NB4 (cell line): Measurements from ENCODE around the gene ATXN2.

ENCODE experiments used
- DNase-seq: peaks from one replicate; pipeline ENCODE4 v3.0.0; 2010; ENCODE audit warnings: low read depth
- H3K4me3 ChIP-seq: one replicate; pipeline ENCODE4 v1.5.1; 2011; ENCODE audit warnings: mild to moderate bottlenecking, low read depth, low read length, moderate library complexity
- MYC ChIP-seq: IDR thresholded peaks from 2 replicates; pipeline ENCODE4 v1.6.1; 2011; ENCODE audit warnings: low read depth, low read length
- POLR2A ChIP-seq: IDR thresholded peaks from 2 replicates; pipeline ENCODE4 v1.6.1; 2011; ENCODE audit warnings: mild to moderate bottlenecking; ENCODE audit not compliant: insufficient read length; ENCODE audit errors: extremely low read depth
- TF ChIP-seq, protein P1 (sequence below): IDR thresholded peaks from 2 replicates; pipeline ENCODE4 v1.6.1; 2011; ENCODE audit warnings: low read depth, low read length
- TF ChIP-seq, protein P2 (sequence below): IDR thresholded peaks from one replicate; pipeline ENCODE4 v1.5.1; 2012; ENCODE audit warnings: low read depth, low read length

Gene ATXN2

DNA sequence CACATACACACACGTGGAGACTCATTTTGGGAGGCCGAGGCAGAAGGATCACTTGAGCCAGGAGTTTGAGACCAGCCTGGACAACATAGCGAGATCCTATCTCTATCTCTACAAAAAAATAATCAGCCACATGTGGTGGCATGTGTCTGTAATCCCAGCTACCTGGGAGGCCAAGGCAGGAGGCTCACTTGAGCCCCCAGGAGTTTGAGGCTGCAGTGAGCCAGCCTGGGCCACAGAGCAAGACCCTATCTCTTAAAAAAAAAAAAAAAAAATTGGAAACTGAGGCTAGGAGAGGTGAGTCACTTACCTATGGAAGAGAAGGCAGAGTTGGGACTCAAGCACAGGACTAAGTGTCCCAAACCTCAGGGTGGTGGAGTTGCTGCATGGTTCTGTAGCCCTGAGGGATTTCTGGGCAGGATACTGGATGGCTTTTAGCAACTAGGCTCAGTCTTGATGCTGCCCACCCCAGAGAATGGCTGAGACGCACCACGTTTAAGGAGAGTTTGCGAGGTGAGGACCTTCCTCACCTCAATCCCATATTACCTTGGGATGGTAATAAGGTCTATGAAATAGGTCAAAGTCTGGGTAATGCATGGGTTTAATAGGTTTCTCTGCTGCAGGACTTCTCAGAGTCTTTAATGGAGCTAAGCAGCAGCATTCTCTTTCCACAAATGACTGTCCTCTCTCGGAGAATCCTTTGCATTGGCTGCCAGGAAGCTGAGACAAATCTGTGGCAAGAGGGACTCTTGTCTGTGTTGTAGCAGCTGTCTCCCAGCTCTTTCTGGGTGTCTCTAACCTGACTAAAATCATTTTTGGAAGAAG is 157.8 kb downstream of the ATXN2 start:
- DNase-seq, result no peak
- no peak for TF ChIP-seq POLR2A
- TF ChIP-seq, protein P1, sequence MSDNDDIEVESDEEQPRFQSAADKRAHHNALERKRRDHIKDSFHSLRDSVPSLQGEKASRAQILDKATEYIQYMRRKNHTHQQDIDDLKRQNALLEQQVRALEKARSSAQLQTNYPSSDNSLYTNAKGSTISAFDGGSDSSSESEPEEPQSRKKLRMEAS, result no peak
- TF ChIP-seq, protein P2, sequence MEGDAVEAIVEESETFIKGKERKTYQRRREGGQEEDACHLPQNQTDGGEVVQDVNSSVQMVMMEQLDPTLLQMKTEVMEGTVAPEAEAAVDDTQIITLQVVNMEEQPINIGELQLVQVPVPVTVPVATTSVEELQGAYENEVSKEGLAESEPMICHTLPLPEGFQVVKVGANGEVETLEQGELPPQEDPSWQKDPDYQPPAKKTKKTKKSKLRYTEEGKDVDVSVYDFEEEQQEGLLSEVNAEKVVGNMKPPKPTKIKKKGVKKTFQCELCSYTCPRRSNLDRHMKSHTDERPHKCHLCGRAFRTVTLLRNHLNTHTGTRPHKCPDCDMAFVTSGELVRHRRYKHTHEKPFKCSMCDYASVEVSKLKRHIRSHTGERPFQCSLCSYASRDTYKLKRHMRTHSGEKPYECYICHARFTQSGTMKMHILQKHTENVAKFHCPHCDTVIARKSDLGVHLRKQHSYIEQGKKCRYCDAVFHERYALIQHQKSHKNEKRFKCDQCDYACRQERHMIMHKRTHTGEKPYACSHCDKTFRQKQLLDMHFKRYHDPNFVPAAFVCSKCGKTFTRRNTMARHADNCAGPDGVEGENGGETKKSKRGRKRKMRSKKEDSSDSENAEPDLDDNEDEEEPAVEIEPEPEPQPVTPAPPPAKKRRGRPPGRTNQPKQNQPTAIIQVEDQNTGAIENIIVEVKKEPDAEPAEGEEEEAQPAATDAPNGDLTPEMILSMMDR, result no peak
- no peak for TF ChIP-seq MYC
- no peak overlapping the region for H3K4me3 ChIP-seq

GRCh38 chr12:111440631-111441030 is 158.5 kb downstream of the ATXN2 start:
- no peak for TF ChIP-seq POLR2A
- no peak for DNase-seq
- H3K4me3 ChIP-seq, result no peak overlapping the region

- TF ChIP-seq, protein P1, result no peak
- TF ChIP-seq, protein P2, result no peak
- no peak for TF ChIP-seq MYC
- TF ChIP-seq POLR2A, result no peak
- no peak overlapping the region for H3K4me3 ChIP-seq
- DNase-seq, result no peak
Measured at GRCh38 chr12:111440152-111440551, 159.0 kb downstream of the ATXN2 start.

- no peak overlapping the region for H3K4me3 ChIP-seq
- no peak for DNase-seq
- no peak for TF ChIP-seq MYC
- TF ChIP-seq POLR2A, result no peak
- TF ChIP-seq, protein P2, result no peak
- TF ChIP-seq, protein P1, result no peak
Measured at GRCh38 chr12:111439657-111440151, 159.4 kb downstream of the ATXN2 start.

- TF ChIP-seq, protein P2, result no peak
- TF ChIP-seq, protein P1, result peak; percentile 86
- no peak overlapping the region for H3K4me3 ChIP-seq
- DNase-seq, result peak; percentile 99
Measured at GRCh38 chr12:111438481-111438880, 160.6 kb downstream of the ATXN2 start.

DNA sequence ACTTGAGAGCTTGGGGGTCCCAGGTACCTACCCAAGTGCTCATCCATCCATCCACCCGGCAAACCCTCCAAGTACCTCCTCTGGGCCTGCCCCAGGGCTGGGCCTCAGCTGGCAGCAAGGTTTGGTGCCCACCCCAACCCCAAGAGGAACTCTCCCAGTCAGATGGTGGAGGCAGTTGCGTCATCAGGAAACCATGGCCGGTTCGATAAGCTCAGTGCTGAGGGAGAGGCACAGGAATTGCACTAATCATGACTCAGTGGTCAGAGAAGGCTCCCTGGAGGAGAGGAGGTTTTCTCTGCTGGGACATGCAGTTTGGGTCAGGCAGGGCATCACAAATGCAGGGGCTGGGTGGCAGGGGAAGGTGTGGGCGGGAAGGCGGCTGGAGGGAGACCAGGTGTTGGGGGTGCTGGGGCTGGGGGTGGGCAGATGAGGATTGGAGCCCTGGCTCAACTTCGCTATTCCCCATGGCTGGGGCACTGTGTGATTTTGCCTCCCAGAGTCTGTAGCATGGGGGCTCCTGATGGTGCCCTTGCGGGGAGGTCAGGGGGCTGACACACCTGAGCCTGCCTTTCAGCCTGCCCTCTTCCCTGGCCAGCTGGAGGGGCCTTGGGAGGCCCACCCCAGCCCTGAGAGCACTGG is 161.2 kb downstream of the ATXN2 start:
- no peak overlapping the region for H3K4me3 ChIP-seq
- peak; percentile 98 for DNase-seq
- 0 out of 2 replicates have a peak, but pooled peaks have one; percentile 50 for TF ChIP-seq MYC
- TF ChIP-seq, protein P2, result no peak
- TF ChIP-seq, protein P1, result peak; percentile 46; the same call in 1 of the 2 replicates
